Thoracic aorta (tissue), 2 donors: ENCODE data around the gene ZSCAN20. TPM values are rescaled to one million over a fixed set of nuclear protein-coding genes. Genes with fewer than 3 reads are reported as not detected.

ENCODE experiments used
- ATAC-seq: fragments of 150-250 bp; one replicate; pipeline ENCODE4 v1.8.0; 2017; ENCODE audit warnings: low read depth; ENCODE audit not compliant: insufficient number of reproducible peaks, low FRiP score
- DNase-seq: peaks from one replicate; pipeline ENCODE4 v3.0.0-alpha.2; 2020; ENCODE audit warnings: low spot score
- H3K27ac ChIP-seq, 2 donors: fragments of 200-600 bp; sonication (generic); 1 replicate in 1 of 2; 2 replicates in 1 of 2; pipeline ENCODE4 v1.5.1; 2016; ENCODE audit warnings: mild to moderate bottlenecking in 2 of 2, moderate library complexity in 2 of 2
- H3K27me3 ChIP-seq: fragments of 200-600 bp; sonication (generic); replicated peaks from 2 replicates; pipeline ENCODE4 v1.6.0; 2016; ENCODE audit warnings: mild to moderate bottlenecking; ENCODE audit not compliant: insufficient read depth
- H3K36me3 ChIP-seq: fragments of 200-600 bp; sonication (generic); one replicate; pipeline ENCODE4 v1.5.1; 2016
- H3K4me1 ChIP-seq, 2 donors: fragments of 200-600 bp; sonication (generic); 1 replicate in 1 of 2; 2 replicates in 1 of 2; pipeline versions ENCODE4 v1.5.1 to v1.6.0; 2016; ENCODE audit warnings: low read depth in 2 of 2, mild to moderate bottlenecking in 1 of 2; ENCODE audit not compliant: control insufficient read depth in 1 of 2
- H3K4me3 ChIP-seq: fragments of 200-600 bp; sonication (generic); 2 replicates; pipeline ENCODE4 v1.5.1; 2016; ENCODE audit warnings: mild to moderate bottlenecking
- H3K9me3 ChIP-seq: fragments of 200-600 bp; sonication (generic); 2 replicates; pipeline ENCODE4 v1.5.1; 2016
- total RNA-seq, 2 donors: library from RNA; depleted of rRNA; stranded (reverse); fragments of >200 nt; gene quantifications; one replicate each; pipeline versions ENCODE4 v1.1.0 to v1.2.3, GENCODE V29; 2016
- TF ChIP-seq, protein P1 (sequence below): fragments of 200-600 bp; sonication (generic); IDR thresholded peaks from one replicate; pipeline ENCODE4 v1.5.1; 2019; ENCODE audit warnings: antibody characterized with exemption

The ZSCAN20 gene
- total RNA-seq, 2 donors from 2014 or later: 7.6 to 15.4 TPM

DNA sequence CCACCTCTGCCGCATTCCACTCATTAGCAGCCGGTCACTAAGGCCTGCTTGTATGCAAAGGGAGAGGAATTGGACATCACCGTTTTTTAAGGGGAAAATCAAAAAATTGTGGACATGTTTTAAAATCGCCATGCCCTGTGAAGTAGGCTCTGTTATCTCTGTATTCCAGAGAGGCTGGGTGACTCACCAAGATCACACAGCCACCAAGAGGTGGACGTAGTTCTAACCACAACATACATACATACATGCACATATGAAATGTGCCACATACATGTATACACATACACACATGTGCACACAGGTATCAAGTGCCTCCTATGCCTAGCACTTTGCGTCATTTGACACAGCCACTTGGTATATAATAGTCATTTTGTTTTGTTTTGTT is 16.0 kb upstream of the ZSCAN20 start:
- Histone ChIP-seq H3K36me3 (no peaks in the 10 kb centered on the region), H3K4me1 (peaks cover 44 to 61% of the 10 kb centered on the region in 2 donors), H3K4me3 (no peak overlapping the region), H3K9me3 (no peaks in the 10 kb centered on the region), H3K27me3 (no peaks in the 10 kb centered on the region), H3K27ac (peak overlapping the region; percentile 43 to 78)
- TF ChIP-seq, protein P1, sequence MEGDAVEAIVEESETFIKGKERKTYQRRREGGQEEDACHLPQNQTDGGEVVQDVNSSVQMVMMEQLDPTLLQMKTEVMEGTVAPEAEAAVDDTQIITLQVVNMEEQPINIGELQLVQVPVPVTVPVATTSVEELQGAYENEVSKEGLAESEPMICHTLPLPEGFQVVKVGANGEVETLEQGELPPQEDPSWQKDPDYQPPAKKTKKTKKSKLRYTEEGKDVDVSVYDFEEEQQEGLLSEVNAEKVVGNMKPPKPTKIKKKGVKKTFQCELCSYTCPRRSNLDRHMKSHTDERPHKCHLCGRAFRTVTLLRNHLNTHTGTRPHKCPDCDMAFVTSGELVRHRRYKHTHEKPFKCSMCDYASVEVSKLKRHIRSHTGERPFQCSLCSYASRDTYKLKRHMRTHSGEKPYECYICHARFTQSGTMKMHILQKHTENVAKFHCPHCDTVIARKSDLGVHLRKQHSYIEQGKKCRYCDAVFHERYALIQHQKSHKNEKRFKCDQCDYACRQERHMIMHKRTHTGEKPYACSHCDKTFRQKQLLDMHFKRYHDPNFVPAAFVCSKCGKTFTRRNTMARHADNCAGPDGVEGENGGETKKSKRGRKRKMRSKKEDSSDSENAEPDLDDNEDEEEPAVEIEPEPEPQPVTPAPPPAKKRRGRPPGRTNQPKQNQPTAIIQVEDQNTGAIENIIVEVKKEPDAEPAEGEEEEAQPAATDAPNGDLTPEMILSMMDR: no peak
- no peak for DNase-seq
- ATAC-seq: no peak

DNA sequence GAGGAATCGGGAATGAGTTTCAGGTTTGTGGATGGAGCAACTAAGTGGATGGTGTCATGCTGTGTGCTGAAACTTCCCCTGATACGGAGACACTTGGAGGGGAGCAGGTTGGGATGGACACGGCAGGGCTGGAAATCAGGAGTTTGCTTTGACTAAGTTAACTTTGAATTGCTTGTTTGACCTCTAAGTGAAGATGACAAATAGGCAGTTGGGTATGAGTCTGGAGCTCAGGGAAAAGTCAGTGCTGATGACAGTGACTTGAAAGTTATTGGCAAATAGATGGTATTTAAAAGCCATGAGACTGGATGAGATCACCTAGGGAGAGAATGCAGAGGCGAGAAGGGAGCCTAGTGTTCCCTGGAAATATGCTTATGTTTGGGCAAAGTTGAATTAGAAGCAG is 12.8 kb upstream of the ZSCAN20 start:
- TF ChIP-seq, protein P1: no peak
- H3K27me3 ChIP-seq: no peaks in the 10 kb centered on the region
- peak overlapping the region; percentile 90 to 94 for H3K27ac ChIP-seq
- no peak overlapping the region for H3K4me3 ChIP-seq
- H3K36me3 ChIP-seq: no peaks in the 10 kb centered on the region
- no peak for DNase-seq
- peaks cover 46 to 65% of the 10 kb centered on the region in 2 donors for H3K4me1 ChIP-seq
- no peaks in the 10 kb centered on the region for H3K9me3 ChIP-seq
- ATAC-seq: no peak

DNA sequence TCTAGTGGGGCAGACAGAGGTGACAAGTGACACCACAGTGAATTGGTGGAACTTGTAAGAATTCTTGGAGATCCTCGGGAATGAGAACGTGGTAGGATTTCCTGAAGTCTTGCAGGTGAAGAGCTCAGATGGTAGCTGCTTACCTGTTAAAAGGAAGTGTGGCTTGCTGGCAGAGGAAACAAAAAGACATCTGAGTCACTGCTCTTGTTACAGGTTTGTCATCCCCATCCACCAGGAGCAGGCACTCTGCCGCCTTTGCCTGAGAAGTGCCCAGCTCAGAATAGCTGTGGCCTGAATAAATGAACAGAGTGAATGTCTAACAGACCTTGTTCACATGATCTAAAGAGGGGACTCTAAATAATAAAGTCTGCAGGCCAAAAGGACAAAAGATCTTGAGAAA is 12.3 kb upstream of the ZSCAN20 start:
- DNase-seq (no peak), ATAC-seq (no peak)
- TF ChIP-seq, protein P1: no peak
- Histone ChIP-seq H3K36me3 (no peaks in the 10 kb centered on the region), H3K4me3 (no peak overlapping the region), H3K4me1 (peaks cover 46 to 65% of the 10 kb centered on the region in 2 donors), H3K27ac (peak overlapping the region; percentile 90 to 94), H3K9me3 (no peaks in the 10 kb centered on the region), H3K27me3 (no peaks in the 10 kb centered on the region)

DNA sequence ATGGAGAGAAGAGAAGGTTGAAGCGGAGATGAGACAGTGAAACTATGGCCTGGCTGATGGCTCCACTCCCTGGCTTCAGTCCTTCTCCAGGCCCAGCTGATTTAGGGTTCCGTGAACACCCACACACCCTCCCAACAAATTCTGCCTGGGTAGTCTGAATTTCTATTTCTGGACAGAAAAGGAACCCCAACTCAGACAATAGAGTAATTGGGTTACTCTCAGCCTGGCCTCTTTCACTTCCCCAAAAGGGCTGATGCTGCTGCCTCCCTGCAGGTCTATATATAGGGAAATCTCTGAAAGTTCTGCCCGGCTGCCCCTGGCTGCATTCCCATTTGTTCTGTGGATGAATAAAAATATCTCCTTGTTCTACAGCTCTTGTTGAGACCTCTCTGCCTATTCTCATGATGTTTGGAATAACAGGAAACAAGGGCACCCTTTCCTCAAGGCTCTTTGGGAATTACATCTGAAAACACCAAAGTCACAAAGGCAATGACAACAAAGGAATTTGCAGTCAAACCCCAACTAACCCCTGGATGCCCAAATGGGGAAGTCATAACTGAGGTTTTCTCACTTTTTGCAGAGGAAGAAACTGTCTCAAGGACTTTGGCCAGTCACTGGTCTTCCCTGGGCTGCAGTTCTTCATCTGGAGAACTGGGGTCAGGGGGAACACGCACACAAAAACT is 11.4 kb upstream of the ZSCAN20 start:
- no peak for ATAC-seq
- Histone ChIP-seq H3K4me1 (peaks cover 40 to 56% of the 10 kb centered on the region in 2 donors), H3K4me3 (peak overlapping the region; percentile 7), H3K27ac (peak overlapping the region; percentile 90 to 94), H3K36me3 (no peaks in the 10 kb centered on the region), H3K27me3 (no peaks in the 10 kb centered on the region), H3K9me3 (no peaks in the 10 kb centered on the region)
- DNase-seq: no peak
- TF ChIP-seq, protein P1: no peak

DNA sequence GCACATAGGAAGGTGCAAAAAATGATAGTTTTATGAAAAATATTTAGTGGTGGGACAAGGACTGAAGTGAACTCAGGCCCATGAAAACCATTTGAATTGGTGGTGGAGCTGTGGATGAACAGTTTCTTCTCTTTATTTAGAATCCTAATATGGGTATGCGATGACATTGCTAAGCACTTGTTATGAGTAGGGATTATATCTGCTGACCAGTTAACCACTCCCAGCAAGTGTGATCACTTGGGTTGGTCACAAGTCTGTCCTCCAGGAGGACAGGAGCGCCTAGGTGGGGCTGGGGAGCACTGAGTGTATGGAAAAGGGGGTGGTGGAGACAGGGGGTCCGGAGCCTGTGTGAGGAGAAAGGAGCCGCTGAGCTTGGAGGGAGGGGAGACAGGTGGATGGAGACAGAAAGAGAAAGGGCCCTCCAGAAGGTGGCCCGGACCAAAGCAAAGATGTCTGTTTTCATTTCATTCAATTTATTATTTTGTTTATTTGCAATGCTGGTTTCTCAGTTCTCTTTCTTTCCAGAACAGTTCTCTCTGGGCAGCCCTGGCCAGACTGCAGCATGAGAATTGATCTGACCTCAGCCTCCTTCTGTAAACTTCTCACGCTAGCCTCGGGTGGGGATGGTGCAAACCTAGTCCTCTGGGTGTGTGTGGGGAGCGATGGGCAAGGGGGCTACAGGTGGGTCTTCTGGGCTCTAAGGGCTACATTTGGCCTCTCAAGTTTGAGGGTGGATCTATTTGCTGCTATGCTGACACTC is 9.9 kb upstream of the ZSCAN20 start:
- Histone ChIP-seq H3K4me1 (peaks cover 31 to 41% of the 10 kb centered on the region in 2 donors), H3K9me3 (no peaks in the 10 kb centered on the region), H3K27ac (no peak overlapping the region), H3K36me3 (no peaks in the 10 kb centered on the region), H3K4me3 (no peak overlapping the region), H3K27me3 (no peaks in the 10 kb centered on the region)
- no peak for DNase-seq
- no peak for ATAC-seq
- TF ChIP-seq, protein P1: no peak
